ENCODE results near the gene ASIC2.

DNA sequence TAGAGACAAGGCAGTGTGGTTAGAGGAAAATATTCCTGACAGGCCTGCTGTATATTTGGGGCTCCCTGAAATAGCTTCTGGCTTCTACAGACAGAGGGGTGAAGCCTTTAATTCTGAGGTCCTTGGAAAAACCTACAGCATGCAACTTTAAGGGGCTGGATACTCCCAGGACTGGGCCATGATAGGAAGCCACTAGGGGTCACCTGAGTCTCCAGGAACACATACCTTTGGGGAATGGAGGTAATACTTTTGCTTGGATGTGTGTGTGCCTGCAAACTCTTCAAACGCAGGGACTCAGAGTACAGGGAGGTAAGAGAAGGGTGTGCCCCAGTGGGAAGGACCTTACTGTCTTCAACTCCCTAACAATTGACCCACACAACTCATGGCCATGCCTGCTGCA, 4.1 kb downstream of the ASIC2 start:
- TF ChIP-seq, protein P1, sequence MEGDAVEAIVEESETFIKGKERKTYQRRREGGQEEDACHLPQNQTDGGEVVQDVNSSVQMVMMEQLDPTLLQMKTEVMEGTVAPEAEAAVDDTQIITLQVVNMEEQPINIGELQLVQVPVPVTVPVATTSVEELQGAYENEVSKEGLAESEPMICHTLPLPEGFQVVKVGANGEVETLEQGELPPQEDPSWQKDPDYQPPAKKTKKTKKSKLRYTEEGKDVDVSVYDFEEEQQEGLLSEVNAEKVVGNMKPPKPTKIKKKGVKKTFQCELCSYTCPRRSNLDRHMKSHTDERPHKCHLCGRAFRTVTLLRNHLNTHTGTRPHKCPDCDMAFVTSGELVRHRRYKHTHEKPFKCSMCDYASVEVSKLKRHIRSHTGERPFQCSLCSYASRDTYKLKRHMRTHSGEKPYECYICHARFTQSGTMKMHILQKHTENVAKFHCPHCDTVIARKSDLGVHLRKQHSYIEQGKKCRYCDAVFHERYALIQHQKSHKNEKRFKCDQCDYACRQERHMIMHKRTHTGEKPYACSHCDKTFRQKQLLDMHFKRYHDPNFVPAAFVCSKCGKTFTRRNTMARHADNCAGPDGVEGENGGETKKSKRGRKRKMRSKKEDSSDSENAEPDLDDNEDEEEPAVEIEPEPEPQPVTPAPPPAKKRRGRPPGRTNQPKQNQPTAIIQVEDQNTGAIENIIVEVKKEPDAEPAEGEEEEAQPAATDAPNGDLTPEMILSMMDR (IDR thresholded peaks at IDR 0.05): no peak
- TF ChIP-seq POLR2A (IDR thresholded peaks at IDR 0.05): no peak
